Loucy (cell line): ENCODE results near the gene AKAP6.

Source experiments
- H2AFZ ChIP-seq: fragments of 200-600 bp; sonication (generic); 2 replicates; pipeline ENCODE4 v1.6.0; 2016; ENCODE audit warnings: antibody characterized with exemption, mild to moderate bottlenecking, low read length, moderate library complexity
- H3F3A ChIP-seq: fragments of 200-600 bp; 2 replicates; pipeline ENCODE4 v1.6.0; 2016; ENCODE audit warnings: antibody characterized with exemption, low read depth, mild to moderate bottlenecking
- H3K27me3 ChIP-seq: fragments of 200-600 bp; sonication (generic); 2 replicates; pipeline ENCODE4 v1.6.1; 2014; ENCODE audit warnings: low read length, mild to moderate bottlenecking; ENCODE audit not compliant: insufficient read depth, poor library complexity, severe bottlenecking
- H3K36me3 ChIP-seq: fragments of 200-600 bp; sonication (generic); 2 replicates; pipeline ENCODE4 v1.6.1; 2016; ENCODE audit warnings: low read length; ENCODE audit not compliant: insufficient read depth
- H3K4me1 ChIP-seq: fragments of 200-600 bp; sonication (generic); 2 replicates; pipeline ENCODE4 v1.5.1; 2014; ENCODE audit warnings: low read length, mild to moderate bottlenecking; ENCODE audit not compliant: insufficient read depth, poor library complexity, severe bottlenecking
- H3K4me2 ChIP-seq: fragments of 200-600 bp; sonication (generic); 2 replicates; pipeline ENCODE4 v1.6.0; 2014; ENCODE audit warnings: antibody characterized with exemption, low read length, low read depth, mild to moderate bottlenecking; ENCODE audit not compliant: poor library complexity, severe bottlenecking
- H3K4me3 ChIP-seq: fragments of 200-600 bp; sonication (generic); 2 replicates; pipeline ENCODE4 v1.5.1; 2014; ENCODE audit warnings: low read length, mild to moderate bottlenecking, mixed read lengths; ENCODE audit not compliant: poor library complexity, severe bottlenecking
- H3K79me2 ChIP-seq: fragments of 200-600 bp; sonication (generic); 2 replicates; pipeline ENCODE4 v1.6.1; 2014; ENCODE audit warnings: low read length; ENCODE audit not compliant: insufficient read depth
- H3K9ac ChIP-seq: fragments of 200-600 bp; sonication (generic); 2 replicates; pipeline ENCODE4 v1.6.0; 2014; ENCODE audit warnings: mild to moderate bottlenecking, low read depth, low read length, moderate library complexity; ENCODE audit not compliant: poor library complexity, severe bottlenecking
- H3K9me2 ChIP-seq: fragments of 200-600 bp; sonication (generic); replicated peaks from 2 replicates; pipeline ENCODE4 v1.6.1; 2016; ENCODE audit warnings: low read depth, low read length, mixed read lengths
- H3K9me3 ChIP-seq: fragments of 200-600 bp; sonication (generic); 2 replicates; pipeline ENCODE4 v1.6.1; 2014; ENCODE audit warnings: mild to moderate bottlenecking, antibody characterized with exemption, low read length, low read depth; ENCODE audit not compliant: insufficient read depth
- H4K20me1 ChIP-seq: fragments of 200-600 bp; sonication (generic); 2 replicates; pipeline ENCODE4 v1.6.0; 2014; ENCODE audit warnings: antibody characterized with exemption, low read length, mild to moderate bottlenecking; ENCODE audit not compliant: insufficient read depth, poor library complexity, severe bottlenecking
- EZH2phosphoT487 ChIP-seq: fragments of 200-600 bp; IDR thresholded peaks from 2 replicates; pipeline ENCODE4 v1.6.1; 2018; ENCODE audit warnings: antibody characterized with exemption, mild to moderate bottlenecking, moderate library complexity, borderline replicate concordance
- TF ChIP-seq, protein P1 (sequence below): fragments of 200-600 bp; sonication (generic); conservative IDR thresholded peaks from 2 replicates; pipeline ENCODE4 v1.5.1; 2014; ENCODE audit warnings: mild to moderate bottlenecking, antibody characterized with exemption, low read length

The AKAP6 gene

DNA sequence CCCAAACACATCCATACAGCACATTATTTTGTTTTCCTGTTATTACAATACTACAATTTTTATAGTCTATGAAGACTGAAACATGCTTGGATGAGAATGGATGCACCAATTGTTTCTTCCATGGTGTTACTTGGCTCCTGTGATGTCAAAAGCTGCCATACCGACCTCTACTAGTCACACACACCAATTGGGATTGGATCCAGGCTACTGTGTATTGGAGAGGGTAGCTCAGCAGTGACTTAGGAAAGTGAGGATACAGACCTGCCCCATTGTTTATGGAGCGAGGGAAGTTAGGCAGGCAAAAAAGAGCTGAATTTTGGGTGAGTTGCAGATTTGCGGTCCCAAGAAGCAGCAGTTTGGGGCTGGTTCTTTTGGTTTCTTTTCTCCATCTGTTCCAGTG is 30.8 kb upstream of the AKAP6 start:
- H4K20me1 ChIP-seq: no peaks in the 10 kb centered on the region
- TF ChIP-seq, protein P1, sequence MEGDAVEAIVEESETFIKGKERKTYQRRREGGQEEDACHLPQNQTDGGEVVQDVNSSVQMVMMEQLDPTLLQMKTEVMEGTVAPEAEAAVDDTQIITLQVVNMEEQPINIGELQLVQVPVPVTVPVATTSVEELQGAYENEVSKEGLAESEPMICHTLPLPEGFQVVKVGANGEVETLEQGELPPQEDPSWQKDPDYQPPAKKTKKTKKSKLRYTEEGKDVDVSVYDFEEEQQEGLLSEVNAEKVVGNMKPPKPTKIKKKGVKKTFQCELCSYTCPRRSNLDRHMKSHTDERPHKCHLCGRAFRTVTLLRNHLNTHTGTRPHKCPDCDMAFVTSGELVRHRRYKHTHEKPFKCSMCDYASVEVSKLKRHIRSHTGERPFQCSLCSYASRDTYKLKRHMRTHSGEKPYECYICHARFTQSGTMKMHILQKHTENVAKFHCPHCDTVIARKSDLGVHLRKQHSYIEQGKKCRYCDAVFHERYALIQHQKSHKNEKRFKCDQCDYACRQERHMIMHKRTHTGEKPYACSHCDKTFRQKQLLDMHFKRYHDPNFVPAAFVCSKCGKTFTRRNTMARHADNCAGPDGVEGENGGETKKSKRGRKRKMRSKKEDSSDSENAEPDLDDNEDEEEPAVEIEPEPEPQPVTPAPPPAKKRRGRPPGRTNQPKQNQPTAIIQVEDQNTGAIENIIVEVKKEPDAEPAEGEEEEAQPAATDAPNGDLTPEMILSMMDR: no peak
- no peak for TF ChIP-seq EZH2phosphoT487

DNA sequence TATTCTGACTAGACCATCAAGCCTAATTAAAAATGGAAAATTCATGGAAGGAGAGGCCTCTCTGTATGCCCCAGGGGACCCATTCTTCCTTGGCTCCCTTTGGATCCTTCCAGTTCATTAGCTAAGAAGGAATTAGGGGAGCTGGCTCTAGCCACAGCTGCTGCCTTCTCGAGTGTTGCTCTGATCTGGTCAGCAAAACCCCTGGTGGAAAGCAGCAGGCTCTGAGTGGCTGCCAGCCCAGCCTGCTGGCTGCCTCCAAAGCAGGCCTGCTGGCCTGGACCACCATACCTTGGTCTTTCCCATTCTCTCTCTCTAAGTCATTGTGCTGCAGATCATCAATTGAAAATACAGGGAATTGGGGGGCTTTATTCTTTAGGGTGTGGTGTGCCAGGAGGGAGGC is 29.0 kb upstream of the AKAP6 start:
- no peak for TF ChIP-seq EZH2phosphoT487
- TF ChIP-seq, protein P1: no peak
- Histone ChIP-seq H3K36me3 (no peaks in the 10 kb centered on the region), H3K27me3 (no peaks in the 10 kb centered on the region), H3F3A (no peaks in the 10 kb centered on the region), H2AFZ (no peak overlapping the region), H3K4me1 (no peaks in the 10 kb centered on the region), H3K4me3 (no peak overlapping the region), H4K20me1 (no peaks in the 10 kb centered on the region), H3K4me2 (no peak overlapping the region), H3K9me2 (no peaks in the 10 kb centered on the region), H3K79me2 (no peaks in the 10 kb centered on the region), H3K9me3 (no peaks in the 10 kb centered on the region), H3K9ac (no peak overlapping the region)

More for the DNA sequence above, 30.8 kb upstream of the AKAP6 start:
- H3K4me1 ChIP-seq: no peaks in the 10 kb centered on the region
- no peaks in the 10 kb centered on the region for H3K36me3 ChIP-seq
- no peak overlapping the region for H3K9ac ChIP-seq
- no peaks in the 10 kb centered on the region for H3K9me2 ChIP-seq
- H2AFZ ChIP-seq: no peak overlapping the region; the same call in 1 of the 2 replicates
- no peak overlapping the region for H3K4me3 ChIP-seq
- H3F3A ChIP-seq: no peaks in the 10 kb centered on the region
- no peaks in the 10 kb centered on the region for H3K27me3 ChIP-seq
- no peaks in the 10 kb centered on the region for H3K9me3 ChIP-seq
- no peaks in the 10 kb centered on the region for H3K79me2 ChIP-seq
- no peak overlapping the region for H3K4me2 ChIP-seq

DNA sequence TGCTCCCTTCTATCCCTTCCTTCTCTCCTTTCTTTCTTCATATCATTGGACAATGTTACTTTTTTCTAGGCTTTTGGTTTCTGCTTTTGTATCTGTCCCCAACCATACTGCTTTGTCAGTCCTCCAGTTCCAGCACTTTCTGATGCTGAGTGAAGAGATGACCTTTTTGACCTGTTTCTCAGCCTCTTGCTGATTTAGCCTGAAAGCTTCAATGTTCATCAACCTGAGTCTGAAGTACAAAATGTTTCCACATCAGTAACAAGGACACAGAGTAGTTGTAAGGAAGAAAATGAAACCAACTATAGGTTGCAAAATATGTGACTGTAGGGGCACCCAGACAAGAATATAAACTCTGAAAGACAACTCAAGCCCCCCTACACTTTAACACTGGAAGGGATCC is 25.2 kb upstream of the AKAP6 start:
- Histone ChIP-seq H3K27me3 (no peaks in the 10 kb centered on the region), H2AFZ (peak overlapping the region; percentile 76), H3K9me3 (no peaks in the 10 kb centered on the region), H3K9me2 (no peaks in the 10 kb centered on the region), H4K20me1 (no peaks in the 10 kb centered on the region), H3F3A (no peaks in the 10 kb centered on the region), H3K79me2 (no peaks in the 10 kb centered on the region), H3K4me1 (no peaks in the 10 kb centered on the region), H3K4me2 (no peak overlapping the region), H3K4me3 (no peak overlapping the region), H3K9ac (no peak overlapping the region), H3K36me3 (no peaks in the 10 kb centered on the region)
- TF ChIP-seq EZH2phosphoT487: no peak

DNA sequence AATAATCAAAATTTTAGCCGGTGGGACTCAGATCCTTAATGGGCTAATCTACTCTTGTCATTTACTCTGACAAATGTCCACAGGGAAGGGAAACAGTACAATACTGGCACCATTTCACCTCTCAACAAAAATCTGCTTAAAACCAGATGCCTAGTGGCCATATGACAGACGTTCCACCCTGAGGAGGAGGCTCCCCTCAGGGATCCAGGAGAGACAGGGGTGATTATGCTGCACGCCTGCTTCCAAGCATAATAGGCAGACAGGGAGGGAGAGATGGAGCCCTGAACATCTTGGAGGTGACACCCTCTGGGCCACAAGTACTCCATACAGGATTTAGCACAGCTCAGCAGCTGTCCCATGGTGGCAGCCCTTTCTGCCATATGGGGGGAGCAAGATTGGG is 24.8 kb upstream of the AKAP6 start:
- H3K4me3 ChIP-seq: no peak overlapping the region
- H3K9ac ChIP-seq: no peak overlapping the region
- no peaks in the 10 kb centered on the region for H3K9me3 ChIP-seq
- no peaks in the 10 kb centered on the region for H3F3A ChIP-seq
- no peaks in the 10 kb centered on the region for H3K4me1 ChIP-seq
- H4K20me1 ChIP-seq: no peaks in the 10 kb centered on the region
- no peaks in the 10 kb centered on the region for H3K27me3 ChIP-seq
- no peak overlapping the region for H3K4me2 ChIP-seq
- no peaks in the 10 kb centered on the region for H3K79me2 ChIP-seq
- no peaks in the 10 kb centered on the region for H3K9me2 ChIP-seq
- H3K36me3 ChIP-seq: no peaks in the 10 kb centered on the region
- TF ChIP-seq EZH2phosphoT487: no peak
- TF ChIP-seq, protein P1: no peak
- peak overlapping the region; percentile 76 for H2AFZ ChIP-seq
